Effector memory CD8-positive, alpha-beta T cell (primary cell): ENCODE results near the gene SLC29A1.
A peak's percentile ranks its signal among the peaks of the same experiment; 100 is the strongest.

Source experiments
- ATAC-seq: fragments of 150-1000 bp; cut with Tn5 transposase; replicated peaks from 2 replicates; pipeline ENCODE4 v1.10.0; 2021; ENCODE audit warnings: mild to moderate bottlenecking, moderate library complexity
- DNase-seq, 3 experiments: peaks; one replicate each; pipeline ENCODE4 v3.0.0; 2021
- H3K27ac Mint-ChIP-seq, 2 donors: one replicate each; pipeline ENCODE4 v1.8.0; 2022; ENCODE audit warnings: mild to moderate bottlenecking in 2 of 2, mixed read lengths in 2 of 2, moderate library complexity in 2 of 2
- H3K27me3 Mint-ChIP-seq, 2 donors: one replicate each; pipeline ENCODE4 v1.8.0; 2022; ENCODE audit warnings: mixed read lengths in 2 of 2
- H3K36me3 Mint-ChIP-seq: one replicate; pipeline ENCODE4 v1.8.0; 2022; ENCODE audit warnings: mild to moderate bottlenecking, moderate library complexity, mixed read lengths; ENCODE audit not compliant: insufficient read depth
- H3K4me1 Mint-ChIP-seq, 2 donors: one replicate each; pipeline ENCODE4 v1.8.0; 2022; ENCODE audit warnings: low read depth in 2 of 2, mixed read lengths in 2 of 2
- H3K4me3 Mint-ChIP-seq, 2 donors: one replicate each; pipeline ENCODE4 v1.8.0; 2022; ENCODE audit warnings: mild to moderate bottlenecking in 2 of 2, mixed read lengths in 2 of 2, moderate library complexity in 2 of 2
- H3K9me3 Mint-ChIP-seq, 2 donors: one replicate each; pipeline ENCODE4 v1.8.0; 2022; ENCODE audit warnings: mixed read lengths in 2 of 2

Gene SLC29A1

GRCh38 chr6:44220913-44221290 is 2.5 kb upstream of the SLC29A1 start:
- Mint-ChIP-seq H3K27ac (no peak overlapping the region), H3K9me3 (no peaks in the 10 kb centered on the region), H3K4me3 (peak overlapping the region in 1 of 2 donors; percentile 10), H3K27me3 (peaks cover 12 to 35% of the 10 kb centered on the region in 2 donors), H3K4me1 (peaks cover 15 to 25% of the 10 kb centered on the region in 2 donors), H3K36me3 (no peaks in the 10 kb centered on the region)
- DNase-seq (no peak), ATAC-seq (no peak)

GRCh38 chr6:44221291-44221960 is 2.0 kb upstream of the SLC29A1 start:
- peak overlapping the region in 1 of 2 donors; percentile 41 for H3K27ac Mint-ChIP-seq
- no peaks in the 10 kb centered on the region for H3K36me3 Mint-ChIP-seq
- peaks cover 15 to 25% of the 10 kb centered on the region in 2 donors for H3K4me1 Mint-ChIP-seq
- DNase-seq (peak; percentile 68 to 71 (median 71)), ATAC-seq (peak; percentile 66)
- peak overlapping the region in 1 of 2 donors; percentile 33 for H3K4me3 Mint-ChIP-seq
- H3K27me3 Mint-ChIP-seq: peaks cover 12 to 29% of the 10 kb centered on the region in 2 donors
- H3K9me3 Mint-ChIP-seq: no peaks in the 10 kb centered on the region

GRCh38 chr6:44221961-44222335 is 1.4 kb upstream of the SLC29A1 start:
- DNase-seq (no peak), ATAC-seq (no peak)
- Mint-ChIP-seq H3K4me1 (peaks cover 15 to 25% of the 10 kb centered on the region in 2 donors), H3K4me3 (peak overlapping the region in 1 of 2 donors; percentile 89), H3K36me3 (no peaks in the 10 kb centered on the region), H3K27ac (peak overlapping the region in 1 of 2 donors; percentile 41), H3K27me3 (peaks cover 7 to 24% of the 10 kb centered on the region in 2 donors), H3K9me3 (no peaks in the 10 kb centered on the region)

GRCh38 chr6:44222486-44223318 is 693 bp upstream of the SLC29A1 start:
- Mint-ChIP-seq H3K4me1 (peaks cover 15 to 25% of the 10 kb centered on the region in 2 donors), H3K9me3 (no peaks in the 10 kb centered on the region), H3K36me3 (no peaks in the 10 kb centered on the region), H3K27me3 (peaks cover 7 to 19% of the 10 kb centered on the region in 2 donors), H3K27ac (peak overlapping the region in 1 of 2 donors; percentile 80), H3K4me3 (peak overlapping the region; percentile 89 to 92)
- peak; percentile 3 for ATAC-seq
- no peak for DNase-seq

- peaks cover 0 to 7% of the 10 kb centered on the region in 2 donors for H3K27me3 Mint-ChIP-seq
- ATAC-seq (peak; percentile 4), DNase-seq (no peak)
These were observed 902 bp downstream of the SLC29A1 start for GRCh38 chr6:44224029-44224964.

GRCh38 chr6:44224965-44225305 is 1.5 kb downstream of the SLC29A1 start:
- ATAC-seq (no peak), DNase-seq (no peak)
- H3K27ac Mint-ChIP-seq: peak overlapping the region in 1 of 2 donors; percentile 77
- peaks cover 15 to 20% of the 10 kb centered on the region in 2 donors for H3K4me1 Mint-ChIP-seq
- H3K9me3 Mint-ChIP-seq: no peaks in the 10 kb centered on the region
- H3K27me3 Mint-ChIP-seq: peaks cover 0 to under 1% of the 10 kb centered on the region in 2 donors
- no peak overlapping the region for H3K4me3 Mint-ChIP-seq
- no peaks in the 10 kb centered on the region for H3K36me3 Mint-ChIP-seq

More at GRCh38 chr6:44224029-44224964, 902 bp downstream of the SLC29A1 start:
- peaks cover 15 to 20% of the 10 kb centered on the region in 2 donors for H3K4me1 Mint-ChIP-seq
- no peaks in the 10 kb centered on the region for H3K9me3 Mint-ChIP-seq
- peak overlapping the region in 1 of 2 donors; percentile 77 for H3K27ac Mint-ChIP-seq
- H3K4me3 Mint-ChIP-seq: peak overlapping the region; percentile 89 to 92
- no peaks in the 10 kb centered on the region for H3K36me3 Mint-ChIP-seq

- Mint-ChIP-seq H3K9me3 (no peaks in the 10 kb centered on the region), H3K27ac (no peak overlapping the region), H3K4me1 (peaks cover 15 to 20% of the 10 kb centered on the region in 2 donors), H3K4me3 (no peak overlapping the region), H3K36me3 (no peaks in the 10 kb centered on the region), H3K27me3 (no peaks in the 10 kb centered on the region)
- ATAC-seq (no peak), DNase-seq (no peak)
These were observed 2.4 kb downstream of the SLC29A1 start for GRCh38 chr6:44225579-44226325.

- Mint-ChIP-seq H3K36me3 (no peaks in the 10 kb centered on the region), H3K4me1 (peaks cover 15 to 19% of the 10 kb centered on the region in 2 donors), H3K27me3 (no peaks in the 10 kb centered on the region), H3K27ac (no peak overlapping the region), H3K9me3 (no peaks in the 10 kb centered on the region), H3K4me3 (no peak overlapping the region)
- DNase-seq: no peak
- no peak for ATAC-seq
These were observed 3.2 kb downstream of the SLC29A1 start for GRCh38 chr6:44226368-44227147.

- Mint-ChIP-seq H3K27me3 (no peaks in the 10 kb centered on the region), H3K4me1 (peaks cover 15 to 16% of the 10 kb centered on the region in 2 donors), H3K4me3 (no peak overlapping the region), H3K36me3 (no peaks in the 10 kb centered on the region), H3K27ac (no peak overlapping the region), H3K9me3 (no peaks in the 10 kb centered on the region)
- ATAC-seq (no peak), DNase-seq (no peak)
These were observed 3.9 kb downstream of the SLC29A1 start for GRCh38 chr6:44227148-44227793.

GRCh38 chr6:44228031-44228430 is 4.6 kb downstream of the SLC29A1 start:
- ATAC-seq: no peak
- H3K36me3 Mint-ChIP-seq: no peaks in the 10 kb centered on the region
- no peak overlapping the region for H3K4me3 Mint-ChIP-seq
- peaks cover 9 to 10% of the 10 kb centered on the region in 2 donors for H3K4me1 Mint-ChIP-seq
- no peak for DNase-seq
- no peak overlapping the region for H3K27ac Mint-ChIP-seq
- no peaks in the 10 kb centered on the region for H3K27me3 Mint-ChIP-seq
- H3K9me3 Mint-ChIP-seq: no peaks in the 10 kb centered on the region

- DNase-seq (no peak), ATAC-seq (no peak)
- Mint-ChIP-seq H3K4me3 (no peak overlapping the region), H3K27me3 (no peaks in the 10 kb centered on the region), H3K36me3 (no peaks in the 10 kb centered on the region), H3K4me1 (peaks cover 8 to 9% of the 10 kb centered on the region in 2 donors), H3K27ac (no peak overlapping the region), H3K9me3 (no peaks in the 10 kb centered on the region)
These were observed 5.0 kb downstream of the SLC29A1 start for GRCh38 chr6:44228433-44228832.

GRCh38 chr6:44228836-44229235 is 5.4 kb downstream of the SLC29A1 start:
- no peak overlapping the region for H3K4me3 Mint-ChIP-seq
- no peaks in the 10 kb centered on the region for H3K36me3 Mint-ChIP-seq
- H3K9me3 Mint-ChIP-seq: no peaks in the 10 kb centered on the region
- no peaks in the 10 kb centered on the region for H3K27me3 Mint-ChIP-seq
- H3K4me1 Mint-ChIP-seq: peaks cover 8% of the 10 kb centered on the region in 2 donors
- ATAC-seq (no peak), DNase-seq (no peak)
- H3K27ac Mint-ChIP-seq: no peak overlapping the region
